Measurements from ENCODE around the gene TNNI3K. TPM values are rescaled to one million over a fixed set of nuclear protein-coding genes. Genes with fewer than 3 reads are reported as not detected.

The TNNI3K gene
- total RNA-seq, 2 experiments from 2014 or later: 0.37 to 0.59 TPM

GRCh38 chr1:74316302-74316701 is 81.1 kb downstream of the TNNI3K start:
- ChIA-PET CTCF (interaction anchor here (0.8 to 1.2 kb wide), 2 partner anchors 10 to 39 kb away, joined by 3 to 4 read pairs; no protein-coding TSS in a partner anchor), POLR2A (no interaction called here)
- intact Hi-C loops (cut with DNase I, micrococcal nuclease): no loop called here
- Mint-ChIP-seq H3K27ac (no peak overlapping the region), H3K4me3 (no peak overlapping the region), H3K4me1 (no peaks in the 10 kb centered on the region), H3K27me3 (no peaks in the 10 kb centered on the region), H3K9me3 (ENCODE audit: low read depth) (no peaks in the 10 kb centered on the region), H3K36me3 (ENCODE audit: low read depth) (no peaks in the 10 kb centered on the region)
- ATAC-seq (no peak), DNase-seq (no peak)

DNA sequence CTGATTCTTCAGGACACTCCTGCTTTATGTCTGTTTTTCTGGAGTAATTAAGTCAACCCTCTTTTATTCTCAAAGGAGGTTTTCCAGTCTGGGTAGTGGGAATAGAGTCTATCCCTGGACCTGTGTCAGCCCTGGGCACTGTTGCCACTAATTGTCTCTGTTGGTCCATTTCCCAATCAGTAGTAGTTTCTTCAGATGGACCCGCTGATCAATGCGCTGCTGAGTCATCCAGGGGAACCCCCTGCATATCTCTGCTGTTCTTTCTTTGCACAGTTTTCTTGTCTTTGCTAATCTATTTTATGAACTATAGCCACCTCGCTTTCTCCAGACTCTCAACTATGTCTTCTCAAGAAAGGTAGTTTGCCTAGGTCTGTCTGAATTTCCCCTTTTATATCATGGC is 82.5 kb downstream of the TNNI3K start:
- Mint-ChIP-seq H3K27me3 (no peaks in the 10 kb centered on the region), H3K9me3 (ENCODE audit: low read depth) (no peaks in the 10 kb centered on the region), H3K4me1 (no peaks in the 10 kb centered on the region), H3K27ac (no peak overlapping the region), H3K36me3 (ENCODE audit: low read depth) (no peaks in the 10 kb centered on the region), H3K4me3 (no peak overlapping the region)
- POLR2A ChIA-PET: no interaction called here
- ATAC-seq: no peak
- intact Hi-C loops (cut with DNase I, micrococcal nuclease): no loop called here
- DNase-seq: peak; percentile 7
- CTCF ChIA-PET: interaction anchor here (1.2 kb wide), 1 partner anchor 8 kb away, joined by 4 read pairs; no protein-coding TSS in a partner anchor

DNA sequence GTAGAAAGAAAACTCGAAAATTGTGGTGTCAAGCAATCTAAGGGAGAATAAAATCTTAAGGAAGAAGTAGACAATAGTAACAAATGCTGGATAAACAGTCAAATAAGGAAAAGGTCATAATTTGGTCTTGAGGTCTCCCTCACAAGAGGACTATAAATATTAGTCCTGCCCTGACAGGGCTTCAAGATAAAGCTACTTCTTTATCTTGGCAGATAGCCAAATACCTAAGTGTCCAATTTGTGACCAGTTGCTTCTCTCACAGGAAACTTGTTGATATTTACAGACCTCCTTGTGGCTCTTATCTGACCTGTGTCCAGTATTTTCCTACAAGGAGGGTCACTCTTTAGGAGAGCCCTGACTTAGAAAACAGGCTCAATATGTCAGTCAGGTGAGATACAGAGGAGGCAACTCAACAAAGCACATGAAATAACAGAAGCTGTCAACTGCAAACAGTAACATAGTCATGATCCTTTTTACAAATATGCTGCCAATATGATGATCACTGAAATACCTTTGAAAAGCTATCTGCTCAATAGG is 88.8 kb downstream of the TNNI3K start:
- DNase-seq: no peak
- Mint-ChIP-seq H3K4me3 (no peak overlapping the region), H3K27ac (no peak overlapping the region), H3K4me1 (no peaks in the 10 kb centered on the region), H3K27me3 (no peaks in the 10 kb centered on the region), H3K9me3 (ENCODE audit: low read depth) (no peaks in the 10 kb centered on the region), H3K36me3 (ENCODE audit: low read depth) (no peaks in the 10 kb centered on the region)
- ATAC-seq: no peak
- POLR2A ChIA-PET: no interaction called here
- CTCF ChIA-PET: interaction anchor here (0.6 kb wide), 1 partner anchor 19 kb away, joined by 3 read pairs; no protein-coding TSS in a partner anchor
- intact Hi-C loops (cut with DNase I, micrococcal nuclease): no loop called here

- intact Hi-C loops (cut with DNase I, micrococcal nuclease): no loop called here
- Mint-ChIP-seq H3K4me1 (no peaks in the 10 kb centered on the region), H3K36me3 (ENCODE audit: low read depth) (no peaks in the 10 kb centered on the region), H3K4me3 (no peak overlapping the region), H3K9me3 (ENCODE audit: low read depth) (no peaks in the 10 kb centered on the region), H3K27ac (no peak overlapping the region), H3K27me3 (no peaks in the 10 kb centered on the region)
- CTCF ChIA-PET: interaction anchor here (0.6 kb wide), 1 partner anchor 20 kb away, joined by 3 read pairs; no protein-coding TSS in a partner anchor
- ATAC-seq: no peak
- DNase-seq: no peak
- POLR2A ChIA-PET: no interaction called here
Observed at GRCh38 chr1:74324684-74325448, 89.7 kb downstream of the TNNI3K start.

DNA sequence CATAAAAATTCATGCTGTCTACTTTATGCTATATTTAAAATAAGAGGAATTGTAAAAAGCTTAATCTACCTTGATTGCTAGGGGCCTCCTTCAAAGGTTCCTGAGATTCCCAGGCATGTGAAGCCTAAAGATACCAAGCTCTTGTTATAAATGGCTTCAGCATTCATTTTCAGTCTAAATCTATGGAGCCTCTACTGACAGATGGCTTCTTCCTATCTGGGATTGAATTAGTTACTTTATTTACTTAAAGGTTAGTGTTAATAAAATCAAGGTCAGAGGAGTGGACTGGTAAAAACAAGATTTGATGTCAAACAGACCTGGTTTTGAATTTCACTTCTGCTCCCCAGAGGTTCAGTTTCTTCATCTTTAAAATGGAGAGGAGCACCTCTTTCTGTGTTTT is 93.7 kb downstream of the TNNI3K start:
- ChIA-PET CTCF (no interaction called here), POLR2A (no interaction called here)
- intact Hi-C loops (cut with DNase I, micrococcal nuclease): no loop called here
- DNase-seq: no peak
- no peak overlapping the region for H3K4me3 Mint-ChIP-seq
- ATAC-seq: no peak
- H3K27ac Mint-ChIP-seq: no peak overlapping the region
- no peaks in the 10 kb centered on the region for H3K9me3 Mint-ChIP-seq (ENCODE audit: low read depth)
- no peaks in the 10 kb centered on the region for H3K36me3 Mint-ChIP-seq (ENCODE audit: low read depth)
- H3K27me3 Mint-ChIP-seq: no peaks in the 10 kb centered on the region
- H3K4me1 Mint-ChIP-seq: no peaks in the 10 kb centered on the region

DNA sequence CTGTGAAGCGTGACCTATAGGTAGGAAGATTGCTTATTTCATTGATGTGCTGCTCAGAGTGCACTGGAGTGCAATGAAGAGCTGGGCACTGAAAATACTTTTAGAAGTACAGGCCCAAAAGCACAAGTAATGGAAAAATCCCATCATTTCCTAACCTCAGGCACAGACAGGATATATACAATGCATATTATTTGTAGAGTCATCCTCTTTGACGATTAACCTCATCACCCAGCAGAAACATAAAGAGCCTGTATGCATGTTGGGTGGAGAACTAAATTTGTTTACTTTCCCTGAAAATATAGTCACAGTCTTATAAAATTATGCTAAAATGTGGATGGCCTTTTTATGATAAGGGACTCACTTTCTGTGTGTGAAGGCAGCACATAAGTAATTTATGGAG is 98.1 kb downstream of the TNNI3K start:
- no peaks in the 10 kb centered on the region for H3K27me3 Mint-ChIP-seq
- no peak for ATAC-seq
- intact Hi-C loops (cut with DNase I, micrococcal nuclease): no loop called here
- DNase-seq: no peak
- ChIA-PET POLR2A (no interaction called here), CTCF (no interaction called here)
- H3K4me3 Mint-ChIP-seq: no peak overlapping the region
- no peaks in the 10 kb centered on the region for H3K36me3 Mint-ChIP-seq (ENCODE audit: low read depth)
- no peak overlapping the region for H3K27ac Mint-ChIP-seq
- H3K4me1 Mint-ChIP-seq: no peaks in the 10 kb centered on the region
- H3K9me3 Mint-ChIP-seq (ENCODE audit: low read depth): no peaks in the 10 kb centered on the region

- Mint-ChIP-seq H3K9me3 (ENCODE audit: low read depth) (no peaks in the 10 kb centered on the region), H3K4me3 (no peak overlapping the region), H3K4me1 (no peaks in the 10 kb centered on the region), H3K27ac (no peak overlapping the region), H3K36me3 (ENCODE audit: low read depth) (no peaks in the 10 kb centered on the region), H3K27me3 (no peaks in the 10 kb centered on the region)
- intact Hi-C loops (cut with DNase I, micrococcal nuclease): no loop called here
- ATAC-seq: no peak
- POLR2A ChIA-PET: no interaction called here
- CTCF ChIA-PET: no interaction called here
- no peak for DNase-seq
Observed at GRCh38 chr1:74334147-74334546, 99.0 kb downstream of the TNNI3K start.

DNA sequence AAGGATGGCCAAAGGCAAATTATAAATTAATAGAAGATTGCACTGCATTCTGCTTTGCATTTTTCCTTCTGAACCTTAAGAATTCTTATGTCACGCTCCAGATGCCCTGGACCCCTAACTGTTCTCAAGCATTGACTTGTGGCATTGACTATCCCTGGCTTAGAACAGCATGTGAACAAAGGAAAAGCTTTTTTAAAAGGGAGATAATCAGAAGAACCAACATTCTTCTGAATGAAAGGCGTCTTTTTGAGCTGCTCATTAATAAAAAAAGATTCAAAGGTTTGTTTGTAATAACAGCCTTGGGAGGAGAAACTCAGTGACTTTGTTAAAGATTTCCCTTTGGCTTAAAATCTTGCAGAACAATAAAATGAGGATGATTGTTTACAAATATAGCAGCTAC is 105.5 kb downstream of the TNNI3K start:
- Mint-ChIP-seq H3K4me1 (no peaks in the 10 kb centered on the region), H3K27me3 (no peaks in the 10 kb centered on the region), H3K4me3 (no peak overlapping the region), H3K27ac (no peak overlapping the region), H3K9me3 (ENCODE audit: low read depth) (no peaks in the 10 kb centered on the region), H3K36me3 (ENCODE audit: low read depth) (no peaks in the 10 kb centered on the region)
- DNase-seq (no peak), ATAC-seq (no peak)
- intact Hi-C loops (cut with DNase I, micrococcal nuclease): no loop called here
- CTCF ChIA-PET: no interaction called here
- POLR2A ChIA-PET: no interaction called here

GRCh38 chr1:74341702-74342339 is 106.6 kb downstream of the TNNI3K start:
- no peak for DNase-seq
- Mint-ChIP-seq H3K4me3 (no peak overlapping the region), H3K4me1 (no peaks in the 10 kb centered on the region), H3K27me3 (no peaks in the 10 kb centered on the region), H3K9me3 (ENCODE audit: low read depth) (no peaks in the 10 kb centered on the region), H3K27ac (no peak overlapping the region), H3K36me3 (ENCODE audit: low read depth) (no peaks in the 10 kb centered on the region)
- CTCF ChIA-PET: interaction anchor here (0.5 kb wide), 1 partner anchor 1390 kb away, joined by 3 read pairs; no protein-coding TSS in a partner anchor
- intact Hi-C loops (cut with DNase I, micrococcal nuclease): no loop called here
- POLR2A ChIA-PET: no interaction called here
- no peak for ATAC-seq

DNA sequence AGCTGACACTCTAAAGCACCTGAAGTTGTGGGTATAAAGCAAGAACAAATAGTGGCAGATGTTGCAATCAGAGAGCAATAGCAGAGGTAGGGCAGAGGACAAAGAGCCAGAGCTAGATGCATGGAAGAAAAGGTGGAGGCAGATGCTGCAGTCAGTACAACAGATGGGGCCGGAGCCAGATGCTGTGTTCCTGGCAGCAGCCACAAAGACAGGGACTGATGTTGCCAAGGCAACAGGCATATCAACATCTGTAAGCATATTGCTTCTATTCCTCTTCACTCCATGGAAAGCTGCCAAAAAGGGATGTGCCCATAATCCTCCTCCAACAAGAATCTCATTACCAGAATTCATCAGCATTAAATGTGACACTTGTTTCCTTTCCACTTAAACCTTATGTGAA is 108.0 kb downstream of the TNNI3K start:
- ATAC-seq (no peak), DNase-seq (no peak)
- POLR2A ChIA-PET: no interaction called here
- Mint-ChIP-seq H3K4me3 (no peak overlapping the region), H3K4me1 (no peaks in the 10 kb centered on the region), H3K27ac (no peak overlapping the region), H3K9me3 (ENCODE audit: low read depth) (no peaks in the 10 kb centered on the region), H3K27me3 (no peaks in the 10 kb centered on the region), H3K36me3 (ENCODE audit: low read depth) (no peaks in the 10 kb centered on the region)
- CTCF ChIA-PET: no interaction called here
- intact Hi-C loops (cut with DNase I, micrococcal nuclease): no loop called here

DNA sequence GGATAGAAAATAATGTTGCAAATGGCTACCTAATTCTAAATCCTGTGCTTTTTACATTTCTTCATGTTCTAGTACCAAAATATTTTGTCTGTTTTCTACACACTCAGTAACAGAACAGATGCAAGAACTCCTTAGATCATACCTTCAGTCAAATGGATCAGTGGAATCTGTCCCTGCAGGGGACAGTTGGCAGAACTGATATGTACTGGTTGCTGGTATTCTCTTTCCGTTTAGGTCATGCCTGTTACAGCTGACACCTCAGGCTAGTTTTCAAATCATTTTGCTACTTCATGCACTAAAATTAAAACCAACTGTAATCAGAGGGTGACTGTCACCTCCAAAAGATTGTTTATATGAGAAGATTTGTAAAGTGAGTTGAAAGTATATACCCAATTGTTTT is 109.2 kb downstream of the TNNI3K start:
- Mint-ChIP-seq H3K36me3 (ENCODE audit: low read depth) (no peaks in the 10 kb centered on the region), H3K4me1 (no peaks in the 10 kb centered on the region), H3K9me3 (ENCODE audit: low read depth) (no peaks in the 10 kb centered on the region), H3K27ac (no peak overlapping the region), H3K4me3 (no peak overlapping the region), H3K27me3 (no peaks in the 10 kb centered on the region)
- DNase-seq: no peak
- ChIA-PET POLR2A (no interaction called here), CTCF (no interaction called here)
- ATAC-seq: no peak
- intact Hi-C loops (cut with DNase I, micrococcal nuclease): no loop called here

GRCh38 chr1:74356493-74356892 is 121.3 kb downstream of the TNNI3K start:
- DNase-seq (no peak), ATAC-seq (no peak)
- H3K27me3 Mint-ChIP-seq: no peaks in the 10 kb centered on the region
- intact Hi-C loops (cut with DNase I, micrococcal nuclease): no loop called here
- peaks cover 3% of the 10 kb centered on the region for H3K9me3 Mint-ChIP-seq (ENCODE audit: low read depth)
- no peaks in the 10 kb centered on the region for H3K36me3 Mint-ChIP-seq (ENCODE audit: low read depth)
- H3K4me3 Mint-ChIP-seq: no peak overlapping the region
- CTCF ChIA-PET: no interaction called here
- H3K27ac Mint-ChIP-seq: no peak overlapping the region
- POLR2A ChIA-PET: no interaction called here
- no peaks in the 10 kb centered on the region for H3K4me1 Mint-ChIP-seq
